GM19239 (cell line): Measurements from ENCODE around the gene CCDC183.

Experiments used
- DNase-seq: peaks from one replicate; pipeline ENCODE4 v3.0.0; 2011; ENCODE audit warnings: low spot score; ENCODE audit not compliant: insufficient read length
- FAIRE-seq: peaks from 2 replicates; lab custom pipeline; 2011; peaks lifted over from hg19 to GRCh38; lab: Jason Lieb, UNC

CCDC183 gene

GRCh38 chr9:136854842-136855460 is 58.8 kb downstream of the CCDC183 start:
- no peak for FAIRE-seq
- no peak for DNase-seq

- DNase-seq, result no peak
- FAIRE-seq, result no peak
Observed at GRCh38 chr9:136855461-136856078, 59.4 kb downstream of the CCDC183 start.

- DNase-seq, result no peak
- no peak for FAIRE-seq
Observed at GRCh38 chr9:136856079-136856476, 59.9 kb downstream of the CCDC183 start.

DNA sequence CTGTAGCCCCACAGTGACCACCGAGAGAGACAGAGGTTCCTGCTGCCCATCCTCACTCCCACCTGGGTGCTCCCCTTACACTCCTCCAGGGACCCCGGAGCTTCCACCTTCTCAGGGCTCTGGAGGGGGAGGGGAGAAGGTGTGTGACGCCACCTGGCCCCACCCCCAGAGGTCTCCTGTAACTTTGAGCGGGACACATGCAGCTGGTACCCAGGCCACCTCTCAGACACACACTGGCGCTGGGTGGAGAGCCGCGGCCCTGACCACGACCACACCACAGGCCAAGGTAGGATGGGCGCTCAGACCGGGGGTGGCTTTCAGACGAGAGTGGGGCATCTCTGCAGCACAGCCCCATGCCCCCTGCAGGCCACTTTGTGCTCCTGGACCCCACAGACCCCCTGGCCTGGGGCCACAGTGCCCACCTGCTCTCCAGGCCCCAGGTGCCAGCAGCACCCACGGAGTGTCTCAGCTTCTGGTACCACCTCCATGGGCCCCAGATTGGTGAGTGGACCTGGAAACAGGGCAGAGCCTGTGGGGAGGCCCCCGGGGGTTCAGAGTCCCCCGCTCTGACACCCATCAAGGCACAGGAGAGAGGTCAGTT is 60.5 kb downstream of the CCDC183 start:
- no peak for FAIRE-seq
- no peak for DNase-seq

DNA sequence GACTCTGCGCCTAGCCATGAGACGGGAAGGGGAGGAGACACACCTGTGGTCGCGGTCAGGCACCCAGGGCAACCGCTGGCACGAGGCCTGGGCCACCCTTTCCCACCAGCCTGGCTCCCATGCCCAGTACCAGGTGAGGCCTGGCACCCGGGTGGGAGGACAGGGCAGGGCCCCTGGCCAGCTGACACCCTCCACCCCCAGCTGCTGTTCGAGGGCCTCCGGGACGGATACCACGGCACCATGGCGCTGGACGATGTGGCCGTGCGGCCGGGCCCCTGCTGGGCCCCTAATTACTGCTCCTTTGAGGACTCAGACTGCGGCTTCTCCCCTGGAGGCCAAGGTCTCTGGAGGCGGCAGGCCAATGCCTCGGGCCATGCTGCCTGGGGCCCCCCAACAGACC is 61.0 kb downstream of the CCDC183 start:
- DNase-seq (no peak), FAIRE-seq (no peak)
